Thymus (tissue), 11 donors: Measurements from ENCODE around the gene SLC22A2. TPM values are rescaled to one million over a fixed set of nuclear protein-coding genes. Genes with fewer than 3 reads are reported as not detected.

Experiments
- DNase-seq, 9 donors: peaks; one replicate each; pipeline ENCODE4 v3.0.0-alpha.2; 2013; ENCODE audit warnings: low spot score in 9 of 9, low read depth in 6 of 9, missing footprints in 1 of 9
- H3K27ac ChIP-seq, 2 donors: one replicate each; pipeline ENCODE4 v1.5.1; 2013; ENCODE audit warnings: control low read depth in 1 of 2, low read depth in 1 of 2, low read length in 1 of 2, mild to moderate bottlenecking in 1 of 2, moderate library complexity in 1 of 2
- H3K27me3 ChIP-seq, 2 donors: one replicate each; pipeline ENCODE4 v1.5.1; 2013; ENCODE audit warnings: low read length in 1 of 2; ENCODE audit not compliant: control insufficient read depth in 2 of 2, insufficient read depth in 1 of 2
- H3K36me3 ChIP-seq, 2 donors: one replicate each; pipeline ENCODE4 v1.5.1; 2013; ENCODE audit warnings: low read length in 1 of 2, mild to moderate bottlenecking in 1 of 2, moderate library complexity in 1 of 2; ENCODE audit not compliant: control insufficient read depth in 2 of 2, insufficient read depth in 2 of 2
- H3K4me1 ChIP-seq, 2 donors: one replicate each; pipeline ENCODE4 v1.5.1; 2013; ENCODE audit warnings: low read length in 2 of 2; ENCODE audit not compliant: control insufficient read depth in 2 of 2, insufficient read depth in 2 of 2
- H3K4me3 ChIP-seq, 2 donors: one replicate each; pipeline ENCODE4 v1.5.1; 2013; ENCODE audit warnings: low read length in 2 of 2, control low read depth in 1 of 2, mild to moderate bottlenecking in 1 of 2
- H3K9me3 ChIP-seq, 2 donors: one replicate each; pipeline ENCODE4 v1.5.1; 2013; ENCODE audit warnings: low read length in 1 of 2, mild to moderate bottlenecking in 1 of 2; ENCODE audit not compliant: control insufficient read depth in 2 of 2, insufficient read depth in 1 of 2
- WGBS: extraction: QIAGEN DNeasy Blood & Tissue Kit; methylation state at CpG from one replicate; pipeline ENCODE4 v1.1.7; 2013; 5-methylcytosine and 5-hydroxymethylcytosine counted together
- polyA plus RNA-seq: library from polyadenylated mRNA; stranded (reverse); fragments of 200-250 nt; gene quantifications from one replicate; pipeline ENCODE4 v1.2.3, GENCODE V29; 2013
- total RNA-seq: library from RNA; stranded (reverse); fragments of 120-200 nt; gene quantifications from one replicate; pipeline ENCODE4 v1.2.4, GENCODE V29; 2013
- donor health status: healthy.

SLC22A2 gene
- total and polyA plus RNA-seq, 2 donors = 0.39 TPM; not detected in 1

DNA sequence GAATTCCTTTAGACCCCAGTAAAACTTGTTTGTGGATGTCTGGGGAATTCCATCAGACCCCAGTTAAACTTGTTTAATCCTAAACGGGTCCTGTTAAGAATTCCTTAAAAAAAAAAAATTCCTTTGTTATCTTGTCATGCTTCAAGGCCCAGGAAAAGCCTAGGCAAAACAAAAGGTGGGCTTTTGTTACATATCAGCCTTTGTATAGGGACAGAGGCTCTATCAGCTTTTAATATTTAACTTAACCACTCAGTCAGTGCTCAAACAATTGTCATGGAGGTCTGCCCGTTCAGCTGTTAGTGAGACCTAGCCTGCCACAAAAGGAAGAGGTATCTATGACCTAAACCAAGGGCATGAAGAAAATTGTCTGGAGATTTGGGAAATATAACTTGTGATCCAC is 83.9 kb downstream of the SLC22A2 start:
- Histone ChIP-seq H3K4me3 (no peak overlapping the region), H3K36me3 (no peaks in the 10 kb centered on the region), H3K27me3 (no peaks in the 10 kb centered on the region), H3K27ac (no peak overlapping the region), H3K9me3 (no peaks in the 10 kb centered on the region), H3K4me1 (no peaks in the 10 kb centered on the region)
- 60% methylated on average over 2 of the region's 2 CpGs for WGBS
- DNase-seq = no peak

DNA sequence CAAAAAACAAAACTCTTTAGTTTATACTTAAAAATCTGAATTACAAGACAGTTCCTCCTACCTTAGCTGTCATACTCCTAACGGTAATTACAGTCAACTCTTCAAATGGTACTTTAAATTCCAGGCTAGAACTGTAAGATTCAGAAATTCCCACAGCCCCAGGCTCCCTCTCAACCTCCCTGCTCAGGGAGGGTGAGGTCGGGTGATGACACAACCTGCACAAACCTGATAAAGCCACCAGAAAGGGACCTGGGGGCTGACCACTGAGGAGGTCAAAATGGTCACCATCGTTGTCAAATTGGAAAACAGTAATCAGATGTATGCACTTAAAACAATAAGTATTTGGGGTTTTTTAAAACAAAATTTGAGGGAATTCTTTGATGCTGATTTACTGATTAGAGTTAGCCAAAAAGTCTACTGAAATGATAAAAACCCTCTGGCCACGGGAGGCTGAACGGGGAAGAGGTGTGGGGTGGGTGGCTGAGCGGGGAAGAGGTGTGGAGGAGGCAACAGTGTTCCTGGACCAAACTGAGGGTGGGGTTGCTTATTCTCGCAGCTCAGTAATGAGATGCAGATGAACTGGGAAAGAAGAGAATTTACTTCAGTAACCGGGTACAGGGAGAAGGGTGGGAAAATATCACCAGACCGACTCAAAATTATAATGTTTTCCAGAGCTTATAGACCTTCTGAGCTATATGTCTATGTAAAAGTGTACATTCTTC is 84.7 kb downstream of the SLC22A2 start:
- no peaks in the 10 kb centered on the region for H3K9me3 ChIP-seq
- no peak overlapping the region for H3K27ac ChIP-seq
- no peaks in the 10 kb centered on the region for H3K4me1 ChIP-seq
- WGBS = 83% methylated on average over 9 of the region's 9 CpGs
- H3K36me3 ChIP-seq = no peaks in the 10 kb centered on the region
- H3K27me3 ChIP-seq = no peaks in the 10 kb centered on the region
- no peak for DNase-seq
- no peak overlapping the region for H3K4me3 ChIP-seq

DNA sequence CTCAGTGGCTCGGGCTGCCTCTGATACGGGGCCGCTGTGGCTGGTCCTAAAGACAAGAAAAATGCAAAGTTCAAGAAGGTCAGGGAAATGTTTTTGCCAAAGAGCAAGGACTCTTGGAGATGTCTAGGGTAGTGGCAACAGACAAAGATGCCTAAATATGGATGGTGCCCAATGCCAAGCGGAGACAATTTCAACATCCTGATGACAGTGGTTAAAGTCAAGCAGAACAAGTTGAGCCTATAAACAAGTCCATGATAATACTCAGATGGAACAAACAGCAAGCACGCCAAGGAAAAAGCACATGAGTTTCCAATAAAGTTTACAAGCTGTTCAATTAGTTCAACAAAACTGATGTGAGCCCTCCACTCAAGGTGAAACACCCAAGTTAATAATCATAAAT is 85.9 kb downstream of the SLC22A2 start:
- Histone ChIP-seq H3K36me3 (no peaks in the 10 kb centered on the region), H3K9me3 (no peaks in the 10 kb centered on the region), H3K4me1 (no peaks in the 10 kb centered on the region), H3K27me3 (no peaks in the 10 kb centered on the region), H3K4me3 (no peak overlapping the region), H3K27ac (no peak overlapping the region)
- WGBS = 97% methylated on average over 5 of the region's 5 CpGs
- no peak for DNase-seq

DNA sequence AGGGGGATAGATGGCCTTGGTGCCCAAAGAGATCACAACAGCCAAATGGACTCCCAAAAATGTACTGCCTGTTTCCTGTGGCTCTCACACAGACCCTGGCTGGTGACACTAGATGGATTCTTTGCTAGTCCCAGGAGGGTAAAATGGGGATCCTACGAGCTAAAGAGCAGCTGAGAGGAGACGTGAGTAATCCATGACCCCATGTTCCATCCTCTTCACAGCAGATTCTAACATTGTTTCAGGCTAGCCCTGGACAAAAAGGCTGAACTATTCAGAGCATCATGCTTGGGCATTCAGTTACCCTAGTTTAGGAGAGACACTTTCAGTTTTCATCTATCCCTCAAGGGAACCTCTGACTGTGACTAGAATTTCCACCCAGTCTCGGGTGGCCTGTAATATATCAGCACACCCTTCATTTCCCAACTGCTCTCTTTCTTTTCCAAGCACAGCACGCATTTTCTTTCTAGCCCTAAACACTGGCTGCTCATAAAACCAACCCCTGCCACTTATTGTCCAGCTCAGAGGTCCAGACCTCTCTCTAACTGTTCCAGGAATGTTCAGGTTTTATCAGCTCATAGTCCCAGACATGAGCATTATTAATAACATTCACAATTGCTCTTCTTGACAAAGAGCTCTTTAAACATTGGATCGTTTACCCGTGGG is 88.5 kb downstream of the SLC22A2 start:
- no peaks in the 10 kb centered on the region for H3K4me1 ChIP-seq
- peaks cover 0 to 3% of the 10 kb centered on the region in 2 donors for H3K9me3 ChIP-seq
- no peak overlapping the region for H3K4me3 ChIP-seq
- DNase-seq = no peak
- no peaks in the 10 kb centered on the region for H3K36me3 ChIP-seq
- H3K27ac ChIP-seq = no peak overlapping the region
- H3K27me3 ChIP-seq = no peaks in the 10 kb centered on the region
- 89% methylated on average over 6 of the region's 6 CpGs for WGBS

DNA sequence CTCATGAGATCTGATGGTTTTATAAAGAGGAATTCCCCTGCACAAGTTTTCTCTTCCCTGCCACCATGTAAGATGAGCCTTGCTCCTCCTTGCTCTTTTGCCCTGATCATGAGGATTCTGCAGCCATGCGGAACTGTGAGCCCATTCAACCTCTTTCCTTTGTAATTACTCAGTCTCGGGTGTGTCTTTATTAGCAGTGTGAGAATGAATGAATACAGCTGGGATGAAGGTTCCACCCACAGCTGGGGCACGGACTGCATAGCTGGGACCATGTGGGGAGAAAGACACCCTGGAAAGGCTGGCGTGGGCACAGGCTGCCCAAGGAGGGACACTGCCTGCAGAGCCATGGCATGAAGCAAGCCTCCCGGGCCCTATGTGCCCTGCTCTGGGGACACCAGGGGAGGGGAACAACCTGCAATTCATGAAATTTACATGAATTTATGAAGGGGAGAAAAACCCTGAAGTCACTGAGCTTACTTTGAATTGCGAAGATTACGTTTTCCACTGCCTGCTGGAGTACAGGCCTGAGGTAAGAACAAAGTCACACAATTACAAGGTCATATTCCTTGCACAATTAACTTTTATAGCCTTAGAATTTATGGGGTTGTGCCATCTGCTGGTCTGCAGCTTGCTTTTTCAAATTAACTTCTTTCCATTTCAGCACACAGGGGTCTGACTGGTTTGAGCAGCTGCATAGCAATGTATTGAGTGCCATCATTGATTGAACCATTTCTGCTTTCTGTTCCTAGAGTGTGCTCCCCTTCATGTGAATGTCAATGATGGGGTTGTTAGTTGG is 90.8 kb downstream of the SLC22A2 start:
- DNase-seq = no peak
- WGBS = 91% methylated on average over 7 of the region's 7 CpGs

More for the DNA sequence above, 90.8 kb downstream of the SLC22A2 start:
- Histone ChIP-seq H3K4me3 (no peak overlapping the region), H3K27me3 (no peaks in the 10 kb centered on the region), H3K9me3 (peaks cover 0 to 3% of the 10 kb centered on the region in 2 donors), H3K27ac (no peak overlapping the region), H3K36me3 (no peaks in the 10 kb centered on the region), H3K4me1 (no peaks in the 10 kb centered on the region)

Other genes starting within 250 kb of the SLC22A2 start
- gene SLC22A1, start 137.0 kb downstream of the SLC22A2 start, total RNA-seq = 0.28 TPM
- gene SLC22A1, start 137.0 kb downstream of the SLC22A2 start, polyA plus RNA-seq = 1.7 TPM
- gene SLC22A3, start 89.6 kb upstream of the SLC22A2 start, total RNA-seq = 0.28 TPM
- 1.4 TPM for gene SLC22A3, start 89.6 kb upstream of the SLC22A2 start, polyA plus RNA-seq